Measurements from ENCODE around the gene POLRMT.
"Not testable (repeated sequence)": the region's sequence is repeated elsewhere in the genome, so short reads cannot be mapped to it uniquely, and the experiment has no call there.

The POLRMT gene

DNA sequence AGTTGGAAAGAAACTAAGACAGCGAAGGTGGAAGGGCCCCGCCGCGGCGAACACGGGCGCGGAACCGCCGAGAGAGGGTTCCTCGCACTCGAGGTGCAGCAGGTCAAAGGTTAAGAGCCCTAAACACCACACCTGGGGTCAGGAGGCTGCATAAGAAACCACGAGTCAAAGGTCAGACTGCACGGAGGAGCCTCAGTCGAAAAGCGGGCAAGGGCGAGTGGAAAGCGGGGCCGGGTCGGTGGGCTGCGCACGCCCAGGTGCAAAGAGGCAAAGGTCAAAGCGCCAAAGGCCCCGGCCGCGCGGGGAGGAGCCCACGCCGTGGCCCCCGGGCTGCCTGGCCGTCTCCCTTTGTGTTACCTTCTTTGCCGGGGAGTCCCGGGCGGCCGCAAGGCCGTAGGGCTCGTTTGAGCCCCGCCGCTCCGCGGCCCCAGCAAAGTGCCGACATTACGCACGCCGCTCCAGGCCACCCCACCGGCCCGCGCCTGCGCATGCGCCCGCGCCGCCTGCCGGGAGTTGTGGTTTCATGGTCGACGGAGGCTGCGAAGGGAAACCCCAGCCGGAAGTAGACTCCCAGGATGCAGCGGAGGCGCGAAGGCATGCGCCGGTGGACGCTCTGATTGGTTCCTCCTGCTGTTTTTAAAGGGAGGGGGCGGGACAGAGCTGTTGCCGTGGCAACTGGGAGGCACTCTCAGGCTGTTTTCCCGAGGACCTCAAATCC is at the start of gene POLRMT:
Gene POLRMT, minus strand, starts transcription at position 470 of the 718 bp plus-strand sequence. Its CDS starts 25 bp downstream, at position 445.
- DNase-seq = peak; percentile 97

- no peak for DNase-seq
Observed at GRCh38 chr19:682678-683320, 49.5 kb upstream of the POLRMT start.

DNA sequence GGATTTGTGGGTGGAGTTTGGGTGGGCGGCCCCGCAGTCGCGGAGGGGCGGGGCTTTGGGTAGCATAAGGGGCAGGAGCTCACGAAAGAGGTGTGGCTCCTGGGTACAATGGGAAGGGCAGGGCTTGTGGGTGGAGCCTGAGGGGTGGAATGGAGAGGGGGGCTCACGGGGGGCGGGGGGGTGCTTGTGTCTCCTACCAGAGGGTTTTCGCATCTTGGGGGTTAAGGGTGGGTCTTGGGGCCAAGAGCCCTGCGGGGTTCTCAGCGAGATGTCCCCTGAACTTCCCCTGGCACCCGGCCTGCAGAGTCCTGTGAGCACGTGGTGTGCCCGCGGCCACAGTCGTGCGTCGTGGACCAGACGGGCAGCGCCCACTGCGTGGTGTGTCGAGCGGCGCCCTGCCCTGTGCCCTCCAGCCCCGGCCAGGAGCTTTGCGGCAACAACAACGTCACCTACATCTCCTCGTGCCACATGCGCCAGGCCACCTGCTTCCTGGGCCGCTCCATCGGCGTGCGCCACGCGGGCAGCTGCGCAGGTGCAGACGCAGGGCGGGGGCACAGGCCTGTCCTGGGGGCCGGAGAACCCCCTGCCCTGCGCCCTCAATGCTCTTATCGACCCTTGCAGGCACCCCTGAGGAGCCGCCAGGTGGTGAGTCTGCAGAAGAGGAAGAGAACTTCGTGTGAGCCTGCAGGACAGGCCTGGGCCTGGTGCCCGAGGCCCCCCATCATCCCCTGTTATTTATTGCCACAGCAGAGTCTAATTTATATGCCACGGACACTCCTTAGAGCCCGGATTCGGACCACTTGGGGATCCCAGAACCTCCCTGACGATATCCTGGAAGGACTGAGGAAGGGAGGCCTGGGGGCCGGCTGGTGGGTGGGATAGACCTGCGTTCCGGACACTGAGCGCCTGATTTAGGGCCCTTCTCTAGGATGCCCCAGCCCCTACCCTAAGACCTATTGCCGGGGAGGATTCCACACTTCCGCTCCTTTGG is 48.0 kb upstream of the POLRMT start:
- DNase-seq = no peak

DNA sequence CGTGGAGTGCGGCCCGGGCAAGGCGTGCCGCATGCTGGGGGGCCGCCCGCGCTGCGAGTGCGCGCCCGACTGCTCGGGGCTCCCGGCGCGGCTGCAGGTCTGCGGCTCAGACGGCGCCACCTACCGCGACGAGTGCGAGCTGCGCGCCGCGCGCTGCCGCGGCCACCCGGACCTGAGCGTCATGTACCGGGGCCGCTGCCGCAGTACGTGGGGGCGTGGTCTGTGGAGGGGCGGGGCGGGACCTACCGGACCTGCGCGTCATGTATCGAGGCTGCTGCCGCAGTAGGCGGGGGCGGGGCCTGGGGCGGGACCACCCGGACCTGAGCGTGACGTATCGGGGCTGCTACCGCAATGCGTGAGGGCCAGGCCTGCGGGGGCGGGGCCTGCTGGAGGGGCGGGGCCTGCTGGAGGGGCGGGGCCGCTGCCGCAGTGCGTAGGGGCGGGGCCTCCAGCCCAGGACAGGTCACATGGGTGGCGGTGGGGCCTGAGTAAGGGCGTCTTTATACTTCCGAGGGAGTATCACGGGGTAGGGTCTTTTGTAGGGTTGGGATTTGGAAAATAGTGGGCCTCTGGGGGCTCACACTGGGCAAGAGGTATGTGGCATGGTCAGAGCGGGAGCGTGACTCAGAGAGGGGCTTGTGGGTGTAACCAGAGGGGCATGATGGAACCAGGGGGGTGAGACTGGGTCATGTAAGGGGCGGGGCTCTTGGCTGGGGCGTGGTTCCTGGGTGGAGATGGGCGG is 47.1 kb upstream of the POLRMT start:
- DNase-seq = peak; percentile 94

DNA sequence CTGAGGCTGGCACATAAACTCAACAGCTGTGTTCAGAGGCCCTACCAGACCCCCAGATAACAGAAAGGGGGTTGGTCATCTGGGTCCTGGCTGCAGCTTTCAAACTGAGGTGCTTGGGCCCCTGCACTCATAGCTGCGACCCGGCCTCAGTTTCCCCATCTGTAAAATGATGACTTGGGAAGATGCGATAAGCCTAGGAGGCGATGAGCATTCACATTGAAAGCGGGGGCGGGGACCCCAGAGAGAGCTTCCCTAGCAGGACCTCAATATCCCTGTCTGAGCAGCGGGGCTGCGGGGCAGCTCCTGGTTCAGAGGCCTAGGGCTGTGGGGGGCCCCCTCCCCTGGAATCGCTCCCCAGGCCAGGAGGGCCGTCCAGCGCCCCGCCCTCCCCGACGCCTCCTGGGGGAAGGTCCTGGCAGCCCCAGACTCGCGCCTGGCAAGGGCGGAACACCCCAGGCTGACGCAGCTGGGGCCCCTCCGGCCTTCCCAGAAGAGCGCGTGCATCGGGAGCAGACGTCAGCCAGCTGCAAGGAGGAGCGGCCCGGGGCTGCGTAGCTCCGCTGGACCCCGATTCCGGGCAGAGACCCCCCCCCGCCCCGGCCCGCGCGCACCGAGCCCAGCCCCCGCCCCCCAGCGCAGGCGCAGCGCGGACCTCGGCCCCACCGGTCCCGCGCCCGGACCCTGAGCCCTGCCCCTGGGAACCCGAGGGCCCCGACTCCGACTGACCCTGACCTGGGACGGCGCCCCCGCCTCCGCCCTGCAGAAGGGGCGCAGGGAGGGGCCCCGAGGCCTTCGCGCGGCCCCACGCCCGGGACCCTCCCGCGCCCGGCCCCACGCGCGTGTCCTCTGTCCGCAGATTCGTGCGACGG is 46.3 kb upstream of the POLRMT start:
- no peak for DNase-seq

DNA sequence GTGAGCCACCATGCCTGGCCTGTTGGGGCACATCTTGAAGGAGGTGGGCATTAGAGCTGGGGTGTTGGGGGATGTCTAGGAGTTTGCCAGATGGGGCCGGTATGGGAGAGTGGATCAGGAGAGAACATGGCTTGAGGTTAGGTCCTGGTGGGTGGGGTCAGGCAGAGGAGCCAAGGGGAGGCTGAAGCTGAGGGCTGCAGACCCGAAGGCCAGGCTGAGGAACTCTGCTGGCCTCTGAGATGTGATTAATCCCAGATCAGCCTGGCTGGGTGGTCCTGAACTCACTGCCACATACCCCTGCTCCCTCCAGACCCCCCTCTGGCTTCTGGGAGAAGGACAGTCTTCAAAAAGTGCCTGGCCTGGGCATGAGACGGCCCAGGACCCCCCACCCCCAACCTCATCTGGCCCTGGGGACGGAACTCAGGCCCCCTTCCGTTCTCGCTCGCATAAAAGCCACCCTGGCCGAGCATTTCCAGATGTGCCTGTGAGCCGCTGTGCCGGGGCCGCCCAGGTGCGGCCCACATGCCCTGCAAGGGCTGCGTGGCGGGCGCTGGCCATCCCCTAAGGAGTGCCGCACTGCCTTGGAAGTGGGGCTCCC is 45.6 kb upstream of the POLRMT start:
- no peak for DNase-seq

DNA sequence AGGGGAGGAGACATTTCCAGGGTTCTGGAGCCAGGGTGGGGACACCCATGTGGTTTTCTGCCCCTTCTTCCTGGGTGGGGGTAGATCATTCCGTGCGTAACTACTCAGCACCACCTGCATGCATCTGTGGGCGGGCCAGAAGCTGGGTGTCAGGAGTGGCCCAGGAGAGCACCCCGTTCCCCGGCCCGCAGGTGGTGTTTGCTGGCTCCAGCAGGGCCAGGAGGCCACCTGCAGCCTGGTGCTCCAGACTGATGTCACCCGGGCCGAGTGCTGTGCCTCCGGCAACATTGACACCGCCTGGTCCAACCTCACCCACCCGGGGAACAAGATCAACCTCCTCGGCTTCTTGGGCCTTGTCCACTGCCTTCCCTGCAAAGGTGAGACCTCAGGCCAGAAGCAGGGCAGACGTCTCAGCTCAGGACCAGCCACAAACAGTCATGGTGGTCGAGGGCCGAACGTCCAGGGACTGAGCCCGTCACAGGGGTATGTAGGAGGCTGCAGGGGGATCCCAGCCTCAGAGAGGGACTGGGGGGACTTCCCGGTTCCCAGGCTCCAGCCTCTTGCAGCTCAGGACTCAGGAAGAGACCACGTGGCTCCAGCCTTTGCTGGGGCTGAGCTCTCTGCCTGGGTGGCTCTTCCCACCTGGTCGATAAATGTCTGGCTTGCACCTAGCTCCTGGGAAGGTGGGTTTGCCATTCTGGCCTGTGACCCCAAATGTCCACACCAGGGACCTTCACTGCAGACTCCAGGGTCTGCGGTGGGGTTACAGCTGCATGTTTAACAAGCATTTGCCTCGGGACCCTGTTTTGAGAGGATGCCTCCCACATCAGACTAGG is 44.5 kb upstream of the POLRMT start:
- no peak for DNase-seq

DNA sequence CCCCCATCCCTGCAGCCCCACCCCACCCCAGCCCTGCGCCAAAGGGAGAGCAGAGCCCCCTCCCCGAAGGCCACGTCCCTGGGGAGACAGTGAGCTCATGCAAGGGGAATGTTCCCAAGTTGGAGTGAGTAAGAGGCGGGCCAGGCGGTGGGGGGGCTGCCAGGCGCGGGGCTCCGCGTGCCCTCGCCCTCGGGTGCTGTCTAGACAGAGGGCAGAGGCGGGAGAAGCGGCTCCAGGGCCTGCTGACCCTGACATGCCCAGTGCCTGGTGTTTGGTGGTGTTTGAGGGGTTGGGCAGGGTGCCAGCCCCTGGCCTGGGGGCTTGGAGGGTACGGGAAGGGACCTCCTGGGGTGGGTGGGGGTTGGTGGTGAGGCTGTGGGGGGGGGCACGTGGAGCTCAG is 43.9 kb upstream of the POLRMT start:
- no peak for DNase-seq

DNA sequence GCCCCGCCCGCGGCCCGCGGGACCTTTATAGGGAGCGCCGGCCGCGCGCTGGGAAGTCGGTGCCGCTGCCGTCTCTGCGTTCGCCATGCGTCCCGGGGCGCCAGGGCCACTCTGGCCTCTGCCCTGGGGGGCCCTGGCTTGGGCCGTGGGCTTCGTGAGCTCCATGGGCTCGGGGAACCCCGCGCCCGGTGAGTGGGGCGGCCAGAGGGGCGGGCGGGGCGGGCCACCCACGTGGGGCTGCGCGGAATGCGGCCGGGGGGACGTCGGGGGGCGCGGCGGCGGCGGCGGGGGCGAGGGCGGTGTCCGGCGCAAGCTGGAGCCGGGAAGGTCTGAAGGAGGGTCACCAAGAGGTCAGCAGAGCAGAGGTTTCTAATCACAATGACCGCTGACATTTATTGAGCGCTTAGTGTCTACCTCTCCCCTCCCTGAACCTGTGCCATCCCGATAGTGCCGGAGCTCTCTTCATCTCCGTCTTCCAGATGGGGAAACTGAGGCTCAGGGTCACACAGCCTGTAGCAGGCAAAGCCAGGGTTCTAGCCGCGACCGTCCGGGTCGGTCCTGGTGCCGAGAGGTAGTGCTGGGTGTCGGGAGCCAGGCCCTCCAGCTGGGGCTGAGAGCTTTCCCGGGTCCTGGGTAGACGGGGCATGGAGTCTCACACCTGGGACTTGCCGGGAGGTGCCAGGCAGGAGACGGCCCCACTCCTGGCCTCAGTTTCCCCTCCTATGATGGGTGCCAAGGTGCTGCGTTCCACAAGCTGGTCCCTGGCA is 43.2 kb upstream of the POLRMT start, which contains the start of gene FSTL3:
Gene FSTL3, plus strand, starts transcription at position 54 of the 767 bp plus-strand sequence. Its CDS starts 32 bp downstream, at position 86.
- DNase-seq = no peak

DNA sequence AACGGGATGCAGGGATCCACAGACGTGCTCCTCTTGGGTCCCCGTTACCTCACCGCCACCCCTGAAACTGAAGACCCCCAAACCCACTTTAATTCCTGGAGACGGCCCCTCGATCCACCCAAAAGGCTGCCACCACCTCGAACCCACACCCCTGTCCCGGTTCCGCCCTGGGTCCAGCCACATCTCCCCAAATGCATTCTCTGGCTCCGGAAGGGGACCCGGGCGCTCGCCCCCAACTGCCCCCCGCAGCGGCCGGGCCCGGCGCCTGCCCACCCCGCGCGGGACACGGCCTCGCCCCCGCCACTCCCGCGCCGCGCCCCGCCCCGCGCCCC is 42.6 kb upstream of the POLRMT start:
- DNase-seq = no peak

GRCh38 chr19:674282-675151 is 41.2 kb upstream of the POLRMT start:
- DNase-seq = no peak

DNA sequence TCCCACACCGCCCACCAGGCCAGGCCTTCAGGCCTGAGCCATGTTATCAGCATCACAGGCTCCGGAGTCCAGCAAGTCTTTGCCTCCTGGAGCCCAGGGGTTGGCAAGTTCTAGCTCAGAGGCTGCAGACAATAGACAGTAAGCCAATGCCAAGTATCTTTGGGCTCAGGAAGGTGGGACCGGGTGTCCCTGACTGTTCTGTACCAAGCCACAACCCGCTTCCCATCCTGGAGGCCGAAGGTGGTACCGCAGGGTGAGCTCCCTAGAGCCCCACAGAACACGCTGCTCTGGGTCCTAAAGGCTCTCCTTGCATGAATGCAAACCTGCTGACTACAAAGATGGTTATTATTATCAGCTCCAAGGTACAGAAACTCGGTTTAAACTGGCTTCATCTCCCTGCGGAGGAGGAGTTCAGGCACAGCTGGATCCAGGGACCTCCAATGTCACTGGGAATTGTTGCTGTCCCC is 37.3 kb upstream of the POLRMT start:
- no peak for DNase-seq

DNA sequence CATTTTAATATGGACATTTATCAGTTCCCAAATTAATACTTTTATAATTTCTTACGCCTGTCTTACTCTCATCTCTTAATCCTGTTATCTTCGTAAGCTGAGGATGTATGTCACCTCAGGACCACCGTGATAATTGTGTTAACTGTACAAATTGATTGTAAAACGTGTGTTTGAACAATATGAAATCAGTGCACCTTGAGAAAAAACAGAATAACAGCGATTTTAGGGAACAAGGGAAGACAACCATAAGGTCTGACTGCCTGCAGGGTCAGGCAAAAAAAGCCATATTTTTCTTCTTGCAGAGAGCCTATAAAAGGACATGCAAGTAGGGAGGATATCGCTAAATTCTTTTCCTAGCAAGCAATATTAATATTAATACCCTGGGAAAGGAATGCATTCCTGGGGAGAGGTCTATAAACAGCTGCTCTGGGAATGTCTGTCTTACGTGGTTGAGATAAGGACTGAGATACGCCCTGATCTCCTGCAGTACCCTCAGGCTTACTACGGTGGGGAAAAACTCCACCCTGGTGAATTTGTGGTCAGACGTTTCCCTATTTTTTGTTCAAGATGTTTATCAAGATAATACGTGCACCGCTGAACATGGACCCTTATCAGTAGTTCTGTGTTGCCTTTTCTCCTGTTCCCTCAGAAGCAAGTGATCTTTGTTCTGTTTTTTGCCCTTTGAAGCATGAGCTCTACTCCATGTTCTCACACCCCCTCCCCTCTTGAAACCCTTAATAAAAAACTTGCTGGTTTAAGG is 35.5 kb upstream of the POLRMT start:
- not testable (repeated sequence) for DNase-seq

DNA sequence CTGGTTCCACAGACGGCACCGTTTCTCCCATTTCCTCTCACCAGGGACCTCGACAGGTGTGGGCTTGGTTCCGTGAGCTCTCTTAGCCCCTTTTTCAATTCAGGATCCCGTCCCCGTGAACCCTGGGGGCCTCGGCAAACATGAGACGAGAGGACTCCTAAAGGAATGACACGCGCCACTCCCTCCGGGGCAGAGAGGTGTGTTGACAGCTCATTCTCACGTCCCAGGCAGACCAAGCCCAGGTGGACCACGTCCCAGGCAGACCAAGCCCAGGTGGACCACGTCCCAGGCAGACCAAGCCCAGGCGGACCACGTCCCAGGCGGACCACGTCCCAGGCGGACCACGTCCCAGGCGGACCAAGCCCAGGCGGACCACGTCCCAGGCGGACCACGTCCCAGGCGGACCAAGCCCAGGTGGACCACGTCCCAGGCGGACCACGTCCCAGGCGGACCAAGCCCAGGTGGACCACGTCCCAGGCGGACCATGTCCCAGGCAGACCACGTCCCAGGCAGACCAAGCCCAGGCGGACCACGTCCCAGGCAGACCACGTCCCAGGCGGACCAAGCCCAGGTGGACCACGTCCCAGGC is 33.7 kb upstream of the POLRMT start:
- not testable (repeated sequence) for DNase-seq

- DNase-seq = peak; percentile 79
Observed at GRCh38 chr19:664913-665443, 31.6 kb upstream of the POLRMT start.

- no peak for DNase-seq
Observed at GRCh38 chr19:663682-664117, 30.4 kb upstream of the POLRMT start.
